ENCODE results near the gene XXYLT1.
"Not testable (repeated sequence)": the region's sequence is repeated elsewhere in the genome, so short reads cannot be mapped to it uniquely, and the experiment has no call there.

Gene XXYLT1

DNA sequence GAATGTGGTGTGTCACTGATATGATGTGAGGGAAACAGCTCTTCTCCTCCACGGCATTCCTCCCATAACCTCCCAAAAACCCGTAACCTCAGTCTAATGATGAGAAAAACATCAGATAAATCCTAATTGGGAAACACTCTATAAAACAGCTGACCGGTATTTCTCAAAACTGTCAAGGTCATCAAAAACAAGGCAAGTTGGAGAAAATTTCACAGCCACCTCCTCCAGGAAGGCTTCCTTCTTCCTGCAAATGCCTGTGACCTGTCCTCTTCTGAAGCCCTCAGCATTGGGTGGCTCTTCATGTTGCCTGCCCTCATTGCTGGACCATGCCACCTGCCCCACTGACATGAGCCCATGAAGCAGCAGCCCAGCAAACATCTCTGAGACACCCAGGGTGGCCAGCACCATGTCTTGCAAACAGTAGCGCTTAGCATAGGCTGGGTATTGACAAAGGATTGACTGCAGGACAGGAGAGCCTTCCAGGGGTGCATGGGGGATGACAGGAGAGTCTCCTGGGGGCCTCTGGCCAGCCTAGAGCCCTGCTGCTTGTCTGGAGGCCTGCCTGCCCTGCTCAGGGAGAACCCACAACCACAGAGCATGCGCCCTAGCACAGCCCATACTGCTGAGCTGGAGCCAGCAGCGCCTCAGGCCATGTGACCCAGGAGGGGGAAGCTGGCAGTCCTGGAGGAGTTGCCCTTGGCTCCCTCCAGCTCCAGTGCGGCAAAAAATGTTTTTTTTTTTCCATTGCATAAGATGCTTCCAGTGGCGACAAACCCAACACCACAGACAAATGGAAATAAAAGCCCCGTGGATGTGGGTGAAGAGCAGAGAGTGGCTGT, 49.7 kb downstream of the XXYLT1 start:
- H3K9ac ChIP-seq, result no peak overlapping the region
- no peaks in the 10 kb centered on the region for H3K79me2 ChIP-seq (ENCODE audit: insufficient read depth, low read depth)
- H4K20me1 ChIP-seq (ENCODE audit: insufficient read depth), result no peaks in the 10 kb centered on the region
- H3K4me3 ChIP-seq (IDR thresholded peaks at IDR 0.05; ENCODE audit: insufficient read depth, low read depth, low read length), result no peak overlapping the region
- H3K4me2 ChIP-seq, result no peak overlapping the region
- no peaks in the 10 kb centered on the region for H3K4me1 ChIP-seq (ENCODE audit: low read depth, poor library complexity, severe bottlenecking)
- no peak overlapping the region for H2AFZ ChIP-seq (ENCODE audit: low read depth)
- TF ChIP-seq, protein P1, sequence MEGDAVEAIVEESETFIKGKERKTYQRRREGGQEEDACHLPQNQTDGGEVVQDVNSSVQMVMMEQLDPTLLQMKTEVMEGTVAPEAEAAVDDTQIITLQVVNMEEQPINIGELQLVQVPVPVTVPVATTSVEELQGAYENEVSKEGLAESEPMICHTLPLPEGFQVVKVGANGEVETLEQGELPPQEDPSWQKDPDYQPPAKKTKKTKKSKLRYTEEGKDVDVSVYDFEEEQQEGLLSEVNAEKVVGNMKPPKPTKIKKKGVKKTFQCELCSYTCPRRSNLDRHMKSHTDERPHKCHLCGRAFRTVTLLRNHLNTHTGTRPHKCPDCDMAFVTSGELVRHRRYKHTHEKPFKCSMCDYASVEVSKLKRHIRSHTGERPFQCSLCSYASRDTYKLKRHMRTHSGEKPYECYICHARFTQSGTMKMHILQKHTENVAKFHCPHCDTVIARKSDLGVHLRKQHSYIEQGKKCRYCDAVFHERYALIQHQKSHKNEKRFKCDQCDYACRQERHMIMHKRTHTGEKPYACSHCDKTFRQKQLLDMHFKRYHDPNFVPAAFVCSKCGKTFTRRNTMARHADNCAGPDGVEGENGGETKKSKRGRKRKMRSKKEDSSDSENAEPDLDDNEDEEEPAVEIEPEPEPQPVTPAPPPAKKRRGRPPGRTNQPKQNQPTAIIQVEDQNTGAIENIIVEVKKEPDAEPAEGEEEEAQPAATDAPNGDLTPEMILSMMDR (conservative IDR thresholded peaks at IDR 0.05; ENCODE audit: low read depth, low read length), result no peak
- no peaks in the 10 kb centered on the region for H3K36me3 ChIP-seq (ENCODE audit: insufficient read depth)
- no peaks in the 10 kb centered on the region for H3K27me3 ChIP-seq (ENCODE audit: insufficient read depth, low read depth)
- H3K27ac ChIP-seq, result no peak overlapping the region

DNA sequence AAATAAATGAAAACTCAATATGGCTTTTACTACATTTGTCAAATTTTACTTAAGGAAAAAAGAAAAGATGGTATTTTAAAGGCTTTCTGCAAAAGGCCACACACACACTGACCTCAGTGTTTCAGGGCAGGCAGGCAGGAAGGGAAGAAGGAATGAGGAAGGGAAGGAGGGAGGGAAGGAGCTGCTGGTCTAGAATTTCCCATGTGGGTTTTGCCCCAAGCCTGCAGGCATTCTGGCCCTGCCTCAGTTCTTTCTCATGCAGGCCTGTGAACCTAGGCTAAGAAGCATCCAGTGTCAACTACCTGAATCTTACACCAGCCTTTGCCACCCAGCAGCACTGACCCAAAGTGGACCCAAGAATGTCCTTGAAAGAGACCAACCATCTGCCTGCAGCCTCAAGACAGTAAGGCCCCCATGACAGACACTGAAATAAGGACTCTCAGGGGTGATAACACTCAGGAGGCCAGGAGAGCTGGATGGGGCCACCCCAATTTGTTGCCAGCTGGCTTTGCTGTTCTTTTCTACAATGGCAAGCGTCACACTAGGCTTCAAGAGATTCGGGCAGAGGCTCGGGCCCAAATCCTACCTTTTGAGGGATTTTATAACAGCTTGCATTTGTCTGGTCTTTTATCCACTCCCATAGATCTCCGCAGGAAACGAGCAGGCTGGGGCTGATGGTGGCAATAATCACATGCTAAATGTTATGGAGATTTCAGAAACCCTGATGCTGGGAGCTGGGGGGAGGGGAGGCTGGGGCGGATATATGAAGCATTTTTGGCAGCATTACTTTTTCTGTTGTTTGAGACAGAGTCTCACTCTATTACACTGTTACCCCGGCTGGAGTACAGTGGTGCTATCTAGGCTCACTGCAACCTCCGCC, 51.4 kb downstream of the XXYLT1 start:
- H3K36me3 ChIP-seq (ENCODE audit: insufficient read depth), result no peaks in the 10 kb centered on the region
- no peaks in the 10 kb centered on the region for H3K79me2 ChIP-seq (ENCODE audit: insufficient read depth, low read depth)
- H3K4me2 ChIP-seq, result no peak overlapping the region
- no peak overlapping the region for H3K4me3 ChIP-seq (IDR thresholded peaks at IDR 0.05; ENCODE audit: insufficient read depth, low read depth, low read length)
- no peaks in the 10 kb centered on the region for H4K20me1 ChIP-seq (ENCODE audit: insufficient read depth)
- no peak overlapping the region for H3K27ac ChIP-seq
- TF ChIP-seq, protein P1 (conservative IDR thresholded peaks at IDR 0.05; ENCODE audit: low read depth, low read length), result no peak
- H2AFZ ChIP-seq (ENCODE audit: low read depth), result no peak overlapping the region
- no peaks in the 10 kb centered on the region for H3K27me3 ChIP-seq (ENCODE audit: insufficient read depth, low read depth)
- H3K4me1 ChIP-seq (ENCODE audit: low read depth, poor library complexity, severe bottlenecking), result no peaks in the 10 kb centered on the region
- no peak overlapping the region for H3K9ac ChIP-seq

DNA sequence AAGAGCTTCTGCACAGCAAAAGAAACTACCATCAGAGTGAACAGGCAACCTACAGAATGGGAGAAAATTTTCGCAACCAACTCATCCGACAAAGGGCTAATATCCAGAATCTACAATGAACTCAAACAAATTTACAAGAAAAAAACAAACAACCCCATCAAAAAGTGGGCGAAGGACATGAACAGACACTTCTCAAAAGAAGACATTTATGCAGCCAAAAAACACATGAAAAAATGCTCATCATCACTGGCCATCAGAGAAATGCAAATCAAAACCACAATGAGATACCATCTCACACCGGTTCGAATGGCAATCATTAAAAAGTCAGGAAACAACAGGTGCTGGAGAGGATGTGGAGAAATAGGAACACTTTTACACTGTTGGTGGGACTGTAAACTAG, 52.6 kb downstream of the XXYLT1 start:
- H3K36me3 ChIP-seq (ENCODE audit: insufficient read depth); H3K79me2 ChIP-seq (ENCODE audit: insufficient read depth, low read depth); H3K9ac ChIP-seq; H3K4me1 ChIP-seq (ENCODE audit: low read depth, poor library complexity, severe bottlenecking); H3K4me3 ChIP-seq (IDR thresholded peaks at IDR 0.05; ENCODE audit: insufficient read depth, low read depth, low read length); H3K27ac ChIP-seq; H2AFZ ChIP-seq (ENCODE audit: low read depth); H3K27me3 ChIP-seq (ENCODE audit: insufficient read depth, low read depth); H4K20me1 ChIP-seq (ENCODE audit: insufficient read depth); H3K4me2 ChIP-seq: not testable (repeated sequence)

DNA sequence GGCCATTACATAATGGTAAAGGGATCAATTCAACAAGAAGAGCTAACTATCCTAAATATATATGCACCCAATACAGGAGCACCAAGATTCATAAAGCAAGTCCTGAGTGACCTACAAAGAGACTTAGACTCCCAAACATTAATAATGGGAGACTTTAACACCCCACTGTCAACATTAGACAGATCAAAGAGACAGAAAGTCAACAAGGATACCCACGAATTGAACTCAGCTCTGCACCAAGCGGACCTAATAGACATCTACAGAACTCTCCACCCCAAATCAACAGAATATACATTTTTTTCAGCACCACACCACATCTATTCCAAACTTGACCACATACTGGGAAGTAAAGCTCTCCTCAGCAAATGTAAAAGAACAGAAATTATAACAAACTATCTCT, 55.4 kb downstream of the XXYLT1 start:
- H3K27ac ChIP-seq; H3K9ac ChIP-seq; H3K27me3 ChIP-seq (ENCODE audit: insufficient read depth, low read depth); H2AFZ ChIP-seq (ENCODE audit: low read depth); H3K79me2 ChIP-seq (ENCODE audit: insufficient read depth, low read depth); H3K36me3 ChIP-seq (ENCODE audit: insufficient read depth); H4K20me1 ChIP-seq (ENCODE audit: insufficient read depth); H3K4me2 ChIP-seq; H3K4me3 ChIP-seq (IDR thresholded peaks at IDR 0.05; ENCODE audit: insufficient read depth, low read depth, low read length); H3K4me1 ChIP-seq (ENCODE audit: low read depth, poor library complexity, severe bottlenecking): not testable (repeated sequence)

DNA sequence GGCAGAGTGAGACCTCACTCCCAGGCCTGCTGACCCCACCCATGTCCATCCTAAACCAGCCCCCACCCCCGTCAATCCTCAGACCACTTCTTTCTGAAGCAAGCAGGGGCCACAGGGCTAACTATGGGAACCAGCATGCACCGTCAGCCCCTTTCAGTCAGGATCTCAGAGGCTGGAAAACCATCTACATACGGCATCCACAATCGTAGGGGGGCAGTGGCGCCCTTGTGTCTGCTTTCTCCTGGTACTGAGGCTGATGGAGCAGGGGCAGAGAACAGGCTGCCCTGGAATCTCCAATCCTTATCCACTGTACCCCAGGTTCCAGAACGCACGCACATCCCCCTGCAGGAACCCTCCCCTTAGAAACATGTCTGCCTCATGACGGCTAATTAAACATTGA, 56.6 kb downstream of the XXYLT1 start:
- no peaks in the 10 kb centered on the region for H4K20me1 ChIP-seq (ENCODE audit: insufficient read depth)
- no peak overlapping the region for H3K4me3 ChIP-seq (IDR thresholded peaks at IDR 0.05; ENCODE audit: insufficient read depth, low read depth, low read length)
- no peak overlapping the region for H3K9ac ChIP-seq
- TF ChIP-seq, protein P1 (conservative IDR thresholded peaks at IDR 0.05; ENCODE audit: low read depth, low read length), result no peak
- H2AFZ ChIP-seq (ENCODE audit: low read depth), result no peak overlapping the region
- no peaks in the 10 kb centered on the region for H3K36me3 ChIP-seq (ENCODE audit: insufficient read depth)
- H3K4me2 ChIP-seq, result no peak overlapping the region
- no peak overlapping the region for H3K27ac ChIP-seq
- peaks cover under 1% of the 10 kb centered on the region for H3K4me1 ChIP-seq (ENCODE audit: low read depth, poor library complexity, severe bottlenecking)
- H3K27me3 ChIP-seq (ENCODE audit: insufficient read depth, low read depth), result no peaks in the 10 kb centered on the region
- no peaks in the 10 kb centered on the region for H3K79me2 ChIP-seq (ENCODE audit: insufficient read depth, low read depth)
